HG03521 (cell line): ENCODE measurements around the gene TMC7.

Experiments used
- ATAC-seq: cut with Tn5 transposase; IDR thresholded peaks from one replicate; pipeline ENCODE4 v1.9.1; 2021; ENCODE audit warnings: mild to moderate bottlenecking, moderate library complexity; ENCODE audit not compliant: unreplicated experiment

Gene TMC7

GRCh38 chr16:19021747-19022146 lies 38.0 kb downstream of the TMC7 start:
- ATAC-seq: no peak

- no peak for ATAC-seq
Observed at GRCh38 chr16:19027416-19027815, 43.7 kb downstream of the TMC7 start.

- no peak for ATAC-seq
Observed at GRCh38 chr16:19029980-19030379, 46.2 kb downstream of the TMC7 start.

GRCh38 chr16:19031738-19032137 lies 48.0 kb downstream of the TMC7 start:
- no peak for ATAC-seq

GRCh38 chr16:19033761-19034160 lies 50.0 kb downstream of the TMC7 start:
- ATAC-seq: no peak

- no peak for ATAC-seq
Observed at GRCh38 chr16:19040400-19040799, 56.7 kb downstream of the TMC7 start.

GRCh38 chr16:19044769-19045168 lies 61.0 kb downstream of the TMC7 start:
- no peak for ATAC-seq

- no peak for ATAC-seq
Observed at GRCh38 chr16:19046062-19046461, 62.3 kb downstream of the TMC7 start.

GRCh38 chr16:19062706-19063105 lies 79.0 kb downstream of the TMC7 start:
- no peak for ATAC-seq

GRCh38 chr16:19066988-19067348 lies 83.2 kb downstream of the TMC7 start:
- ATAC-seq: no peak

- peak; percentile 86 for ATAC-seq
Observed at GRCh38 chr16:19067349-19068236, 83.9 kb downstream of the TMC7 start, which contains the start of gene COQ7. COQ7 (plus strand) TSS chr16:19067614; CDS start chr16:19067665, 51 bp downstream.

- ATAC-seq: no peak
Observed at GRCh38 chr16:19068237-19068815, 84.6 kb downstream of the TMC7 start.

- ATAC-seq: no peak
Observed at GRCh38 chr16:19071811-19072777, 88.4 kb downstream of the TMC7 start.

- ATAC-seq: no peak
Observed at GRCh38 chr16:19073344-19073743, 89.6 kb downstream of the TMC7 start.

GRCh38 chr16:19073863-19074262 lies 90.1 kb downstream of the TMC7 start:
- no peak for ATAC-seq

GRCh38 chr16:19075511-19075910 lies 91.8 kb downstream of the TMC7 start:
- ATAC-seq: no peak

- no peak for ATAC-seq
Observed at GRCh38 chr16:19077879-19078278, 94.1 kb downstream of the TMC7 start.

GRCh38 chr16:19083670-19084069 lies 99.9 kb downstream of the TMC7 start:
- no peak for ATAC-seq

GRCh38 chr16:19084139-19084538 lies 100.4 kb downstream of the TMC7 start:
- no peak for ATAC-seq

- no peak for ATAC-seq
Observed at GRCh38 chr16:19084879-19085278, 101.1 kb downstream of the TMC7 start.

- ATAC-seq: no peak
Observed at GRCh38 chr16:19085679-19086200, 102.0 kb downstream of the TMC7 start.
